Fibroblast of lung (primary cell): ENCODE data around the gene TEX29.

Experiments
- CTCF ChIP-seq, 2 donors: IDR thresholded peaks in 1 of 2; conservative IDR thresholded peaks in 1 of 2; 1 replicate in 1 of 2; 2 replicates in 1 of 2; pipeline ENCODE4 v1.5.1; 2011 to 2012; ENCODE audit warnings: low read length in 2 of 2, control low read depth in 1 of 2, inconsistent platforms in 1 of 2, low read depth in 1 of 2, mild to moderate bottlenecking in 1 of 2
- EZH2 ChIP-seq: IDR thresholded peaks from 2 replicates; pipeline ENCODE4 v1.5.1; 2012; ENCODE audit warnings: low read length, control low read depth, mild to moderate bottlenecking; ENCODE audit errors: missing control alignments

DNA sequence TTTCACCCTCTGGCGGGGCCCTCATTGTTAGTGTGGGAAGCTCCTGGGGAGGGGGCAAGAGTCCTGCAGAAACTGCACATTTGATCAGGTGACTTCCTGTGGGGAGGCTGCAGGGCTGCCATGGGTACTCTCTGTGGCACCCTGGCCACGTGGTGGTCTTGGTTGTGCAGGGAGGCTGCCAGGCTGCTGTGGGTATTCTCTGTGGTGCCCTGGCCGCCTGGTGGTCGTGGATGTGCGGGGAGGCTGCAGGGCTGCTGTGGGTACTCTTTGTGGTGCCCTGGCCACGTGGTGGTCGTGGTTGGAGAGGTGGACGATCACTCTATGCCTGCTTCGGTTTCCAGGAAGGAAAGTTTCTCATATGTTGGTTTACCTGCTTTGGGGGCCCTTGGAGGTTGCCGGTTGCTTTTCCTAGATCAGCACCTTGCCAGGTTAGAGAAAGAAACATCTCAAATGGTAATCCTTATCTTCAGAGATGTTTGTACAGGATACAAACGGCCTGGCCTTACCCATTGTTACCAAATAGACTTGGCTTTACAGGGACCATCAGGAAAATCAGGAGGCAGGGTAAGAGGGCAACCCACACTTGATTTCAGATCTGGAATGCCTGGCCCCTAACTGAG, 22.9 kb downstream of the TEX29 start:
- no peak for TF ChIP-seq CTCF (conservative IDR thresholded peaks at IDR 0.05 in 1 of 2, IDR thresholded peaks at IDR 0.05 in 1 of 2; ENCODE audit: low read depth in 1 of 2, low read length in 2 of 2)
- no peak for TF ChIP-seq EZH2
